A673 (cell line): Measurements from ENCODE around the gene UBE2E1. TPM values are rescaled to one million over a fixed set of nuclear protein-coding genes. Genes with fewer than 3 reads are reported as not detected.

Source experiments
- BruUV-seq: library from RNA; stranded (reverse); fragments of 400-500 nt; replicated peaks from 2 replicates; lab custom pipeline; 2021; lab: Mats Ljungman, UMichigan
- CTCF ChIA-PET: fragments of 300-600 bp; sonication (Branson Sonifier 250); formaldehyde crosslinking; loops from one replicate; lab custom pipeline; 2022; ENCODE audit warnings: antibody characterized with exemption; lab: Charles Lee
- POLR2A ChIA-PET: fragments of 300-600 bp; sonication (Branson Sonifier 250); formaldehyde crosslinking; loops from one replicate; lab custom pipeline; 2022; ENCODE audit warnings: antibody characterized with exemption; ENCODE audit not compliant: low non-redundant PET; lab: Charles Lee
- DNase-seq: peaks from one replicate; pipeline ENCODE4 v3.0.0-alpha.2; 2015; ENCODE audit warnings: low spot score
- H3K27ac ChIP-seq: fragments of 200-600 bp; sonication (generic); 2 replicates; pipeline ENCODE4 v1.5.1; 2016; ENCODE audit warnings: mixed run types, low read depth, mild to moderate bottlenecking, mixed read lengths, antibody characterized with exemption, low read length; ENCODE audit not compliant: poor library complexity, severe bottlenecking
- H3K27me3 ChIP-seq: fragments of 200-600 bp; sonication (generic); replicated peaks from 2 replicates; pipeline ENCODE4 v1.6.1; 2017; ENCODE audit warnings: mixed run types, low read depth, mild to moderate bottlenecking, mixed read lengths, antibody characterized with exemption, low read length; ENCODE audit not compliant: insufficient read depth, poor library complexity
- H3K36me3 ChIP-seq: fragments of 200-600 bp; sonication (generic); 2 replicates; pipeline ENCODE4 v1.6.1; 2016; ENCODE audit warnings: mixed run types, mild to moderate bottlenecking, mixed read lengths, antibody characterized with exemption, low read length; ENCODE audit not compliant: insufficient read depth, poor library complexity, severe bottlenecking
- H3K4me1 ChIP-seq: fragments of 200-600 bp; sonication (generic); 2 replicates; pipeline ENCODE4 v1.6.1; 2017; ENCODE audit warnings: mixed run types, mild to moderate bottlenecking, mixed read lengths, antibody characterized with exemption, low read length; ENCODE audit not compliant: insufficient read depth, poor library complexity, severe bottlenecking
- H3K4me3 ChIP-seq: fragments of 200-600 bp; sonication (generic); 2 replicates; pipeline ENCODE4 v1.5.1; 2016; ENCODE audit warnings: low read depth, mixed run types, mild to moderate bottlenecking, mixed read lengths, low read length; ENCODE audit not compliant: poor library complexity, severe bottlenecking
- H3K9me3 ChIP-seq: fragments of 200-600 bp; sonication (generic); 2 replicates; pipeline ENCODE4 v1.6.1; 2016; ENCODE audit warnings: mixed run types, low read depth, mild to moderate bottlenecking, mixed read lengths, antibody characterized with exemption, low read length; ENCODE audit not compliant: poor library complexity, severe bottlenecking
- EZH2 ChIP-seq: fragments of 200-600 bp; sonication (generic); IDR thresholded peaks from 2 replicates; pipeline ENCODE4 v1.6.1; 2017; ENCODE audit warnings: borderline replicate concordance, low read depth, mild to moderate bottlenecking, mixed read lengths, antibody characterized with exemption, low read length; ENCODE audit not compliant: poor library complexity, severe bottlenecking
- intact Hi-C: fragments of 100-400 bp; cut with micrococcal nuclease; formaldehyde crosslinking; loops from one replicate; pipeline ENCODE4 v1.10.0; 2022; ENCODE audit not compliant: unreplicated experiment
- total RNA-seq: library from RNA; stranded (reverse); gene quantifications from 2 replicates; pipeline ENCODE4 v1.2.3, GENCODE V29; 2021
- TF ChIP-seq, protein P1 (sequence below): fragments of 300-800, 200-600 bp; sonication (generic); conservative IDR thresholded peaks from 2 replicates; pipeline ENCODE4 v1.5.1; 2017; ENCODE audit warnings: low read depth, mild to moderate bottlenecking, antibody characterized with exemption, low read length, moderate library complexity, mixed read lengths

UBE2E1 gene
- total RNA-seq, 1 experiment from 2014 or later, result 144 TPM

DNA sequence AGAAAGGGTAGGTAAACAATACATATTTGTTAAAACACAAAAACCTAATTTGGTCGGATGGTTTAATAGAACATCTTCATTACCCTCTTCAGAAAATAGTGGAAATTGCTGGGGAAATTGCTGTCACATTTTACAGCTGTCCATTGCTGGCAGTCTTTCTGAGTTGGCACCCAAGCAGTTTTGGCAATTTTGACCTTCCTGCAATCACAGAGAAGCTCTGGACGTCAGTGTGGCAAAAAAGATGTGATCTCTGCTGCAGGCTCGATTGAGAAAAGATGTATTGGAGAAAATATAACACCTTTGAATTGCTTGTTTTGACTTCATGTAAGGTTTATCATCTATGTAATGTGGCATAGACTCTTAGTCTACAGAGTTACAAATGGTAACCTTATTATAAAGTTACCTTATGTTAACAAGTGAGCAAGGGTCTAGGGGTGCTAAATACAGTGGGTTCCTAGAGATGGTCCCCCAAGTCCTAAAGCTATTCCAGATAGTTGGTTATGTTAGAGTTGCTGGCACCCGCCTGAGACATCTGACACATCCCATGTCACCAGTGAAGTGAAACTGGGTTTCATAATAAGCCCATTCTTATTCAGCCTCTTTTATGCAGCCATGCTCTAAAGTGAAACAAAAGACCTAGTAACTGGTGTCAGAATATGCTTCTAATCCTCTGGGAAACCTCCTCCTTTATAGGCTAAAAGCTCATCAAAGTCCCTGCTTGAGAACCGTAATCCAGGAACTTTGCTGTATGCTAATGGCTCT is 14.0 kb downstream of the UBE2E1 start:
- no peaks in the 10 kb centered on the region for H3K27me3 ChIP-seq
- peaks cover 12% of the 10 kb centered on the region for H3K4me1 ChIP-seq
- H3K36me3 ChIP-seq, result no peaks in the 10 kb centered on the region
- BruUV-seq, result no TSS peak
- CTCF ChIA-PET, result no interaction called here
- H3K27ac ChIP-seq, result no peak overlapping the region
- no peak overlapping the region for H3K4me3 ChIP-seq
- POLR2A ChIA-PET, result no interaction called here
- H3K9me3 ChIP-seq, result no peaks in the 10 kb centered on the region
- DNase-seq, result peak; percentile 21
- TF ChIP-seq EZH2, result no peak
- TF ChIP-seq, protein P1, sequence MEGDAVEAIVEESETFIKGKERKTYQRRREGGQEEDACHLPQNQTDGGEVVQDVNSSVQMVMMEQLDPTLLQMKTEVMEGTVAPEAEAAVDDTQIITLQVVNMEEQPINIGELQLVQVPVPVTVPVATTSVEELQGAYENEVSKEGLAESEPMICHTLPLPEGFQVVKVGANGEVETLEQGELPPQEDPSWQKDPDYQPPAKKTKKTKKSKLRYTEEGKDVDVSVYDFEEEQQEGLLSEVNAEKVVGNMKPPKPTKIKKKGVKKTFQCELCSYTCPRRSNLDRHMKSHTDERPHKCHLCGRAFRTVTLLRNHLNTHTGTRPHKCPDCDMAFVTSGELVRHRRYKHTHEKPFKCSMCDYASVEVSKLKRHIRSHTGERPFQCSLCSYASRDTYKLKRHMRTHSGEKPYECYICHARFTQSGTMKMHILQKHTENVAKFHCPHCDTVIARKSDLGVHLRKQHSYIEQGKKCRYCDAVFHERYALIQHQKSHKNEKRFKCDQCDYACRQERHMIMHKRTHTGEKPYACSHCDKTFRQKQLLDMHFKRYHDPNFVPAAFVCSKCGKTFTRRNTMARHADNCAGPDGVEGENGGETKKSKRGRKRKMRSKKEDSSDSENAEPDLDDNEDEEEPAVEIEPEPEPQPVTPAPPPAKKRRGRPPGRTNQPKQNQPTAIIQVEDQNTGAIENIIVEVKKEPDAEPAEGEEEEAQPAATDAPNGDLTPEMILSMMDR, result no peak
- intact Hi-C loops, result no loop called here

DNA sequence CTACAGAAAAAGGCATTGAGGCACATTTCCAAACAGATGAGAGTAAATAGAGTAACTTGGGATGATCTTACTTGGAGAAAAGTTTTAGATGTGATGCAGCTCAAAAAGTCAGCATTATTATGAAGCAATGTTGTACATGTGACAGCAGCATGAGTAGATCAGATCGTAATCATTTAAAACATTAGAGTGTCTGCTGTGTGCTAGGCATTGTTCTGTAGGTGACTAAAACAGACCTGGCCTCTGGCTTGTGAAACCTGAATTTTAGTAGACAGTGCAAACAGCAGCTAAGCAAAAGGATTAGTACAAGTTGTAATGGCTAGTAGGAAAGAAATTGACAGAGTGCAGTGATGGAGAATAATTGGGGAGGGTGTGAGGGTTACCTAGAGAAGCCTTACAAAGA is 15.1 kb downstream of the UBE2E1 start:
- DNase-seq, result no peak
- no peaks in the 10 kb centered on the region for H3K27me3 ChIP-seq
- BruUV-seq, result no TSS peak
- H3K4me3 ChIP-seq, result no peak overlapping the region
- no peaks in the 10 kb centered on the region for H3K36me3 ChIP-seq
- H3K27ac ChIP-seq, result no peak overlapping the region
- ChIA-PET POLR2A (no interaction called here), CTCF (no interaction called here)
- intact Hi-C loops, result no loop called here
- H3K4me1 ChIP-seq, result peaks cover 13% of the 10 kb centered on the region
- no peak for TF ChIP-seq EZH2
- TF ChIP-seq, protein P1, result no peak
- H3K9me3 ChIP-seq, result no peaks in the 10 kb centered on the region

- no peaks in the 10 kb centered on the region for H3K9me3 ChIP-seq
- no peak for DNase-seq
- H3K36me3 ChIP-seq, result no peaks in the 10 kb centered on the region
- H3K27me3 ChIP-seq, result no peaks in the 10 kb centered on the region
- ChIA-PET CTCF (no interaction called here), POLR2A (no interaction called here)
- no peak overlapping the region for H3K27ac ChIP-seq
- H3K4me3 ChIP-seq, result no peak overlapping the region
- BruUV-seq, result no TSS peak
- TF ChIP-seq, protein P1, result no peak
- no peak for TF ChIP-seq EZH2
- peaks cover 22% of the 10 kb centered on the region for H3K4me1 ChIP-seq
- intact Hi-C loops, result no loop called here
These were observed 16.1 kb downstream of the UBE2E1 start for GRCh38 chr3:23821858-23822257.
